GM12878 (cell line): ENCODE data around the gene ANXA9. TPM values are rescaled to one million over a fixed set of nuclear protein-coding genes. Genes with fewer than 3 reads are reported as not detected.

Source experiments
- ATAC-seq: fragments of 200-7000 bp; cut with Tn5 transposase; 3 replicates; pipeline ENCODE4 v1.9.1; 2020; ENCODE audit warnings: mild to moderate bottlenecking, moderate library complexity
- BruUV-seq: library from RNA; stranded (reverse); fragments of 400-500 nt; replicated peaks from 2 replicates; lab custom pipeline; 2021; lab: Mats Ljungman, UMichigan
- CTCF ChIA-PET: fragments of 300-600 bp; sonication (Branson Sonifier 250); formaldehyde crosslinking; extraction: SDS; loops from one replicate; lab custom pipeline; 2021; ENCODE audit warnings: inconsistent platforms; lab: Yijun Ruan, JAX
- POLR2A ChIA-PET: fragments of 350-600 bp; formaldehyde crosslinking; extraction: SDS; loops from one replicate; lab custom pipeline; 2021; ENCODE audit warnings: inconsistent platforms; lab: Charles Lee
- RAD21 ChIA-PET: fragments of 300-600 bp; sonication (Branson Sonifier 250); formaldehyde crosslinking; loops from one replicate; lab custom pipeline; 2023; ENCODE audit warnings: antibody characterized with exemption; ENCODE audit not compliant: unreplicated experiment; lab: Charles Lee
- SMC1A ChIA-PET: fragments of 300-600 bp; sonication (Branson Sonifier 250); formaldehyde crosslinking; loops from one replicate; lab custom pipeline; 2023; ENCODE audit not compliant: unreplicated experiment, uncharacterized antibody; lab: Charles Lee
- DNase-seq: peaks from one replicate; pipeline ENCODE4 v3.0.0-alpha.2; 2011; ENCODE audit warnings: low read depth, low spot score
- FAIRE-seq: peaks from 3 replicates; lab custom pipeline; 2011; peaks lifted over from hg19 to GRCh38; lab: Jason Lieb, UNC
- H2AFZ ChIP-seq: 2 replicates; pipeline ENCODE4 v1.6.0; 2011; ENCODE audit warnings: low read depth, low read length, control low read depth; ENCODE audit not compliant: control insufficient read depth
- H3K27ac ChIP-seq: 2 replicates; pipeline ENCODE4 v1.5.1; 2011; ENCODE audit warnings: control low read depth; ENCODE audit not compliant: control insufficient read depth, insufficient read depth
- H3K27me3 ChIP-seq, 2 experiments: replicated peaks in 1 of 2; 2 replicates each; pipeline versions ENCODE4 v1.6.0 to v1.6.1; 2011; ENCODE audit warnings: low read length in 1 of 2; ENCODE audit not compliant: control insufficient read depth in 2 of 2, insufficient read depth in 2 of 2
- H3K36me3 ChIP-seq, 2 experiments: 2 replicates each; pipeline ENCODE4 v1.5.1; 2011; ENCODE audit warnings: low read length in 1 of 2; ENCODE audit not compliant: control insufficient read depth in 2 of 2, insufficient read depth in 2 of 2
- H3K4me1 ChIP-seq: 2 replicates; pipeline ENCODE4 v1.6.1; 2011; ENCODE audit warnings: mild to moderate bottlenecking, low read length, moderate library complexity, mixed read lengths; ENCODE audit not compliant: control insufficient read depth, insufficient read depth
- H3K4me2 ChIP-seq: 2 replicates; pipeline ENCODE4 v1.6.0; 2011; ENCODE audit warnings: control low read depth; ENCODE audit not compliant: control insufficient read depth, insufficient read depth
- H3K4me3 ChIP-seq: fragments of 200-600 bp; sonication (generic); 2 replicates; pipeline ENCODE4 v1.5.1; 2016
- H3K79me2 ChIP-seq: 2 replicates; pipeline ENCODE4 v1.6.0; 2011; ENCODE audit warnings: low read length; ENCODE audit not compliant: control insufficient read depth, insufficient read depth
- H3K9ac ChIP-seq: 2 replicates; pipeline ENCODE4 v1.8.0; 2011; ENCODE audit warnings: low read length, control low read depth, mixed read lengths; ENCODE audit not compliant: control insufficient read depth, insufficient read depth
- H3K9me3 ChIP-seq: replicated peaks from 3 replicates; pipeline ENCODE4 v1.5.1; 2011; ENCODE audit warnings: mild to moderate bottlenecking, low read length; ENCODE audit not compliant: control insufficient read depth, insufficient read depth
- H4K20me1 ChIP-seq: 2 replicates; pipeline ENCODE4 v1.6.0; 2011; ENCODE audit not compliant: control insufficient read depth, insufficient read depth
- CBX3 ChIP-seq: fragments of 200-600 bp; sonication (generic); IDR thresholded peaks from 2 replicates; pipeline ENCODE4 v1.6.1; 2016; ENCODE audit warnings: low read depth, borderline replicate concordance
- JUND ChIP-seq: IDR thresholded peaks from 2 replicates; pipeline ENCODE4 v1.6.1; 2012; ENCODE audit warnings: low read depth, mild to moderate bottlenecking, low read length, improper control_type of control experiment, moderate library complexity
- NBN ChIP-seq: fragments of 450-650 bp; IDR thresholded peaks from 2 replicates; pipeline ENCODE4 v1.6.1; 2016
- NRF1 ChIP-seq: conservative IDR thresholded peaks from 2 replicates; pipeline ENCODE4 v1.6.1; 2011; ENCODE audit warnings: mild to moderate bottlenecking, low read depth, low read length, improper control_type of control experiment
- STAT1 ChIP-seq: fragments of 450-650 bp; conservative IDR thresholded peaks from 2 replicates; pipeline ENCODE4 v1.6.1; 2014; ENCODE audit warnings: antibody characterized with exemption, mild to moderate bottlenecking
- TAF1 ChIP-seq: IDR thresholded peaks from 2 replicates; pipeline ENCODE4 v1.6.1; 2011; ENCODE audit warnings: mild to moderate bottlenecking, low read depth, low read length, borderline replicate concordance
- TCF3 ChIP-seq: IDR thresholded peaks from 2 replicates; pipeline ENCODE4 v1.6.1; 2012; ENCODE audit warnings: low read depth, mild to moderate bottlenecking, low read length, borderline replicate concordance; ENCODE audit not compliant: insufficient read depth
- ZBTB11 ChIP-seq: fragments of 450-650 bp; formaldehyde crosslinking; IDR thresholded peaks from 2 replicates; pipeline ENCODE4 v1.5.0; 2022; ENCODE audit warnings: mild to moderate bottlenecking, missing genetic modification characterization
- ZBTB4 ChIP-seq: fragments of 450-650 bp; formaldehyde crosslinking; IDR thresholded peaks from 2 replicates; pipeline ENCODE4 v1.4.0; 2022; ENCODE audit warnings: mild to moderate bottlenecking, moderate library complexity
- WGBS: methylation state at CpG from one replicate; pipeline ENCODE4 v1.1.6; 2016; ENCODE audit warnings: low lambda C conversion rate; ENCODE audit not compliant: insufficient replicate concordance, insufficient coverage; ENCODE audit errors: missing lambda C conversion rate; 5-methylcytosine and 5-hydroxymethylcytosine counted together
- in situ Hi-C: fragments of 300-500 bp; cut with MboI; formaldehyde crosslinking; loops from 9 replicates; pipeline ENCODE4 v1.14.3; 2018; ENCODE audit warnings: mixed read lengths
- intact Hi-C: fragments of 100-400 bp; cut with micrococcal nuclease; formaldehyde crosslinking; loops from one replicate; pipeline ENCODE4 v1.14.2; 2022; ENCODE audit not compliant: unreplicated experiment
- polyA plus RNA-seq, 11 experiments: library from polyadenylated mRNA; depleted of rRNA in 4 of 11; unstranded in 6 of 11; stranded (reverse) in 5 of 11; fragments of >200 nt; fragmentation: Nextera tagmentation in 4 of 11; fragmentation: Illumina TruSeq in 1 of 11; extraction: Ambion mirVana in 4 of 11; extraction: Trizol in 1 of 11; gene quantifications; 1 replicate in 1 of 11; 2 replicates in 10 of 11; pipeline versions ENCODE4 v1.2.1 to v1.2.3, GENCODE V29; 2011 to 2016; ENCODE audit warnings: inconsistent platforms in 2 of 11, missing spikeins in 2 of 11, low read depth in 1 of 11
- total RNA-seq, 4 experiments: library from RNA; depleted of rRNA in 3 of 4; stranded (reverse); fragments of >200 nt in 3 of 4; fragmentation: Illumina TruSeq in 1 of 4; extraction: Trizol in 1 of 4; gene quantifications; 2 replicates each; pipeline versions ENCODE4 v1.2.1 to v1.2.3, GENCODE V29; 2013 to 2021
- TF ChIP-seq, protein P1 (sequence below): fragments of 450-650 bp; IDR thresholded peaks from 2 replicates; pipeline ENCODE4 v1.6.1; 2017; ENCODE audit warnings: low read depth, mild to moderate bottlenecking, moderate library complexity
- TF ChIP-seq, protein P2 (sequence below): IDR thresholded peaks from 2 replicates; pipeline ENCODE4 v1.6.1; 2012; ENCODE audit warnings: low read depth, low read length, improper control_type of control experiment
- TF ChIP-seq, protein P3 (sequence below): fragments of 450-650 bp; IDR thresholded peaks from 2 replicates; pipeline ENCODE4 v1.6.1; 2016; ENCODE audit warnings: mild to moderate bottlenecking

Gene ANXA9
- total and polyA plus RNA-seq, 10 of the 15 experiments (the other 5 are each of a cell fraction or from before 2014, with no cell fraction given) = 0.04 to 0.43 (median 0.18) TPM; not detected in 4

GRCh38 chr1:151007853-151008243 lies 25.8 kb downstream of the ANXA9 start:
- no peak for ATAC-seq
- Histone ChIP-seq H2AFZ (peak overlapping the region; percentile 94), H4K20me1 (no peaks in the 10 kb centered on the region), H3K9ac (no peak overlapping the region), H3K79me2 (peaks cover 16% of the 10 kb centered on the region), H3K27me3 (no peaks in the 10 kb centered on the region), H3K36me3 (no peaks in the 10 kb centered on the region), H3K4me2 (peak overlapping the region; percentile 99), H3K27ac (peak overlapping the region; percentile 30; the same call in 1 of the 2 replicates), H3K9me3 (no peaks in the 10 kb centered on the region), H3K4me1 (peaks cover 12% of the 10 kb centered on the region), H3K4me3 (peak overlapping the region; percentile 34)
- TF ChIP-seq NBN (no peak), NRF1 (no peak), STAT1 (no peak), TCF3 (no peak), CBX3 (no peak), JUND (no peak), ZBTB11 (CRISPR knock-in tag) (no peak), TAF1 (no peak), ZBTB4 (CRISPR knock-in tag) (no peak)
- TF ChIP-seq, protein P1, sequence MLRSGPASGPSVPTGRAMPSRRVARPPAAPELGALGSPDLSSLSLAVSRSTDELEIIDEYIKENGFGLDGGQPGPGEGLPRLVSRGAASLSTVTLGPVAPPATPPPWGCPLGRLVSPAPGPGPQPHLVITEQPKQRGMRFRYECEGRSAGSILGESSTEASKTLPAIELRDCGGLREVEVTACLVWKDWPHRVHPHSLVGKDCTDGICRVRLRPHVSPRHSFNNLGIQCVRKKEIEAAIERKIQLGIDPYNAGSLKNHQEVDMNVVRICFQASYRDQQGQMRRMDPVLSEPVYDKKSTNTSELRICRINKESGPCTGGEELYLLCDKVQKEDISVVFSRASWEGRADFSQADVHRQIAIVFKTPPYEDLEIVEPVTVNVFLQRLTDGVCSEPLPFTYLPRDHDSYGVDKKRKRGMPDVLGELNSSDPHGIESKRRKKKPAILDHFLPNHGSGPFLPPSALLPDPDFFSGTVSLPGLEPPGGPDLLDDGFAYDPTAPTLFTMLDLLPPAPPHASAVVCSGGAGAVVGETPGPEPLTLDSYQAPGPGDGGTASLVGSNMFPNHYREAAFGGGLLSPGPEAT = no peak
- TF ChIP-seq, protein P2, sequence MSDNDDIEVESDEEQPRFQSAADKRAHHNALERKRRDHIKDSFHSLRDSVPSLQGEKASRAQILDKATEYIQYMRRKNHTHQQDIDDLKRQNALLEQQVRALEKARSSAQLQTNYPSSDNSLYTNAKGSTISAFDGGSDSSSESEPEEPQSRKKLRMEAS = peak; percentile 32; the same call in 1 of the 2 replicates
- TF ChIP-seq, protein P3, sequence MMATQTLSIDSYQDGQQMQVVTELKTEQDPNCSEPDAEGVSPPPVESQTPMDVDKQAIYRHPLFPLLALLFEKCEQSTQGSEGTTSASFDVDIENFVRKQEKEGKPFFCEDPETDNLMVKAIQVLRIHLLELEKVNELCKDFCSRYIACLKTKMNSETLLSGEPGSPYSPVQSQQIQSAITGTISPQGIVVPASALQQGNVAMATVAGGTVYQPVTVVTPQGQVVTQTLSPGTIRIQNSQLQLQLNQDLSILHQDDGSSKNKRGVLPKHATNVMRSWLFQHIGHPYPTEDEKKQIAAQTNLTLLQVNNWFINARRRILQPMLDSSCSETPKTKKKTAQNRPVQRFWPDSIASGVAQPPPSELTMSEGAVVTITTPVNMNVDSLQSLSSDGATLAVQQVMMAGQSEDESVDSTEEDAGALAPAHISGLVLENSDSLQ = peak; percentile 59; the same call in 1 of the 2 replicates
- ChIA-PET SMC1A (interaction anchor here (3.6 kb wide), 1 partner anchor 12 kb away, joined by 34 read pairs; no protein-coding TSS in a partner anchor), POLR2A (no interaction called here), RAD21 (no interaction called here), CTCF (interaction anchor here (1.9 to 16.2 kb wide), 4 partner anchors 12 to 92 kb away, joined by 4 to 252 read pairs (median 50); partner anchors contain the start of genes ANXA9 and CERS2)
- 47% methylated on average over 4 of the region's 4 CpGs for WGBS
- DNase-seq = no peak
- no TSS peak for BruUV-seq
- in situ Hi-C loops (no loop called here), intact Hi-C loops (no loop called here)
- no peak for FAIRE-seq
